Mesenchymal stem cell (in vitro differentiated cells and primary cell): ENCODE results near the gene ZNF670.

Experiments
- DNase-seq: peaks from one replicate; pipeline ENCODE4 v3.0.0-alpha.2; 2013
- H2AFZ ChIP-seq: one replicate; pipeline ENCODE4 v1.6.1; 2013; ENCODE audit warnings: low read depth, mild to moderate bottlenecking, control low read depth, inconsistent platforms, low read length, moderate library complexity
- H2AK5ac ChIP-seq: 2 replicates; pipeline ENCODE4 v1.6.1; 2013; ENCODE audit warnings: low read length, moderate library complexity, mild to moderate bottlenecking, inconsistent platforms; ENCODE audit not compliant: severe bottlenecking
- H2BK120ac ChIP-seq: one replicate; pipeline ENCODE4 v1.6.1; 2013; ENCODE audit warnings: low read depth, mild to moderate bottlenecking, inconsistent platforms, low read length, moderate library complexity
- H2BK12ac ChIP-seq, 2 experiments: one replicate each; pipeline ENCODE4 v1.6.1; 2013; ENCODE audit warnings: inconsistent platforms in 2 of 2, low read length in 2 of 2, mild to moderate bottlenecking in 2 of 2, moderate library complexity in 2 of 2, control low read depth in 1 of 2
- H2BK15ac ChIP-seq: one replicate; pipeline ENCODE4 v1.6.1; 2013; ENCODE audit warnings: mild to moderate bottlenecking, low read depth, inconsistent platforms; ENCODE audit not compliant: poor library complexity, severe bottlenecking
- H2BK5ac ChIP-seq: 2 replicates; pipeline ENCODE4 v1.6.1; 2013; ENCODE audit warnings: low read depth, mild to moderate bottlenecking, low read length, control low read depth, inconsistent platforms; ENCODE audit not compliant: poor library complexity, severe bottlenecking
- H3K14ac ChIP-seq, 2 experiments: one replicate each; pipeline ENCODE4 v1.6.1; 2013; ENCODE audit warnings: inconsistent platforms in 2 of 2, low read length in 2 of 2, control low read depth in 1 of 2, mild to moderate bottlenecking in 1 of 2, moderate library complexity in 1 of 2
- H3K18ac ChIP-seq, 2 experiments: one replicate each; pipeline ENCODE4 v1.6.1; 2013; ENCODE audit warnings: inconsistent platforms in 2 of 2, low read length in 2 of 2, control low read depth in 1 of 2, low read depth in 1 of 2, mild to moderate bottlenecking in 1 of 2
- H3K23ac ChIP-seq, 2 experiments: one replicate each; pipeline ENCODE4 v1.6.1; 2013; ENCODE audit warnings: inconsistent platforms in 2 of 2, low read length in 2 of 2, mild to moderate bottlenecking in 2 of 2, moderate library complexity in 2 of 2, control low read depth in 1 of 2
- H3K27ac ChIP-seq: 2 replicates; pipeline ENCODE4 v1.5.1; 2013; ENCODE audit warnings: mild to moderate bottlenecking, moderate library complexity, low read length, control low read depth, inconsistent platforms; ENCODE audit not compliant: poor library complexity, severe bottlenecking
- H3K27me3 ChIP-seq, 2 experiments: 2 replicates each; pipeline versions ENCODE4 v1.6.1 to v1.7.0; 2013; ENCODE audit warnings: low read length in 2 of 2, mild to moderate bottlenecking in 2 of 2, moderate library complexity in 2 of 2, control low read depth in 1 of 2, inconsistent platforms in 1 of 2; ENCODE audit not compliant: control insufficient read depth in 1 of 2, insufficient read depth in 1 of 2
- H3K36me3 ChIP-seq, 2 experiments: 2 replicates each; pipeline versions ENCODE4 v1.6.1 to v1.7.0; 2013; ENCODE audit warnings: low read length in 2 of 2, control low read depth in 1 of 2, inconsistent platforms in 1 of 2, low read depth in 1 of 2, mild to moderate bottlenecking in 1 of 2; ENCODE audit not compliant: insufficient read depth in 2 of 2, control insufficient read depth in 1 of 2
- H3K4ac ChIP-seq, 2 experiments: one replicate each; pipeline ENCODE4 v1.6.1; 2013; ENCODE audit warnings: inconsistent platforms in 2 of 2, low read length in 2 of 2, mild to moderate bottlenecking in 2 of 2, moderate library complexity in 2 of 2, control low read depth in 1 of 2, low read depth in 1 of 2
- H3K4me1 ChIP-seq: 2 replicates; pipeline ENCODE4 v1.6.1; 2013; ENCODE audit warnings: low read depth, low read length, control low read depth; ENCODE audit not compliant: control insufficient read depth, insufficient read depth
- H3K4me2 ChIP-seq: 2 replicates; pipeline ENCODE4 v1.6.1; 2013; ENCODE audit warnings: low read length, mild to moderate bottlenecking, inconsistent platforms; ENCODE audit not compliant: poor library complexity, severe bottlenecking
- H3K4me3 ChIP-seq, 2 experiments: 2 replicates each; pipeline versions ENCODE4 v1.5.1 to v1.7.0; 2013; ENCODE audit warnings: low read length in 2 of 2, mild to moderate bottlenecking in 2 of 2, control low read depth in 1 of 2, low read depth in 1 of 2; ENCODE audit not compliant: insufficient read depth in 1 of 2
- H3K79me1 ChIP-seq: replicated peaks from 2 replicates; pipeline ENCODE4 v1.6.1; 2013; ENCODE audit warnings: mild to moderate bottlenecking, control low read depth, low read length, inconsistent platforms; ENCODE audit not compliant: poor library complexity, severe bottlenecking
- H3K9ac ChIP-seq: 2 replicates; pipeline ENCODE4 v1.7.0; 2013; ENCODE audit warnings: mild to moderate bottlenecking, low read length, moderate library complexity
- H3K9me3 ChIP-seq: 2 replicates; pipeline ENCODE4 v1.7.0; 2013; ENCODE audit warnings: mild to moderate bottlenecking, low read length; ENCODE audit not compliant: control insufficient read depth
- H4K8ac ChIP-seq: one replicate; pipeline ENCODE4 v1.6.1; 2013; ENCODE audit warnings: inconsistent platforms, mild to moderate bottlenecking, low read length, moderate library complexity
- H4K91ac ChIP-seq: one replicate; pipeline ENCODE4 v1.6.1; 2013; ENCODE audit warnings: mild to moderate bottlenecking, low read length, inconsistent platforms
- WGBS: methylation state at CpG from one replicate; pipeline ENCODE4 v1.1.7; 2013; ENCODE audit warnings: mixed read lengths; 5-methylcytosine and 5-hydroxymethylcytosine counted together

The ZNF670 gene

DNA sequence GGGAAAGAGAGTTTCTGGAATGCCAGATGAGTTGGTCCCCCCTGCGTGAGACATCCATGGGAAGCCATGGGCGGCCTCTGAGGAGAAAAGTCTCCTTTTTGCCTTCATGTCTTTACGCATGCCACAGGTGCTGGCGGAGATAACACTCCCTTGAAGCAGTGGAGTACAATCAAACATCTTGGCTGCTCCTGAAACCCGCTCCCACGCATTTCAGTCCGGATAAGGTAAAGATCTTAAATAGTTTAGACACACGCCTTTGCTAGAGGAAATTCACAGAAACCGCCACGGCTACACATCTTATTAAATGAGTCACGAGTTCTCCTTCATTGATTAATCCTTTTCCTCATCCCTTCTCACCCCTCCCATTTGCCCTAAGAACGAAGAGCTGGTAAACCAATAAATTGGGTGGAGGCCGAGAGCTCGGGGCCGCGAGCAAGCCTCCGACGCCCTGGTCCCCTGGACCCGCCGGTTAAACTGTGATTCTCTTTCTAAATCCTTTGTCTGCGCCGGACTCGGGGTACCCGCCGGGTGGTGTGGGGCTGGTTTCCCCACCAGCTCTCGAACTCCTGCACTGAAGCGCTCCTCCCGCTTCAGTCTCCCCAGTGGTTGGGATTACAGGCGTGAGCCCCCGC, 32.1 kb upstream of the ZNF670 start:
- peak overlapping the region in 1 of 2 experiments; percentile 55 for H3K14ac ChIP-seq
- H3K4me1 ChIP-seq, result peaks cover 25% of the 10 kb centered on the region
- peak overlapping the region in 1 of 2 experiments; percentile 63 for H2BK12ac ChIP-seq
- H3K27me3 ChIP-seq, result no peaks in the 10 kb centered on the region
- peak overlapping the region; percentile 97 for H3K4me2 ChIP-seq
- H3K9me3 ChIP-seq, result no peaks in the 10 kb centered on the region
- H4K8ac ChIP-seq, result peak overlapping the region; percentile 99
- H2BK15ac ChIP-seq, result no peak overlapping the region
- peak overlapping the region; percentile 45 to 76 for H3K4ac ChIP-seq
- no peak overlapping the region for H3K27ac ChIP-seq
- H3K79me1 ChIP-seq, result peaks cover 2% of the 10 kb centered on the region
- H3K4me3 ChIP-seq, result peak overlapping the region; percentile 76 to 82
- peak overlapping the region; percentile 35 to 92 for H3K18ac ChIP-seq
- peak; percentile 19 for DNase-seq
- no peak overlapping the region for H2AK5ac ChIP-seq
- peak overlapping the region; percentile 99 for H4K91ac ChIP-seq
- peak overlapping the region; percentile 91 for H2BK120ac ChIP-seq
- peak overlapping the region; percentile 71 for H2AFZ ChIP-seq
- no peak overlapping the region for H2BK5ac ChIP-seq
- H3K36me3 ChIP-seq, result no peaks in the 10 kb centered on the region
- peak overlapping the region; percentile 82 for H3K9ac ChIP-seq
- H3K23ac ChIP-seq, result no peak overlapping the region
- WGBS, result 39% methylated on average over 29 of the region's 30 CpGs

DNA sequence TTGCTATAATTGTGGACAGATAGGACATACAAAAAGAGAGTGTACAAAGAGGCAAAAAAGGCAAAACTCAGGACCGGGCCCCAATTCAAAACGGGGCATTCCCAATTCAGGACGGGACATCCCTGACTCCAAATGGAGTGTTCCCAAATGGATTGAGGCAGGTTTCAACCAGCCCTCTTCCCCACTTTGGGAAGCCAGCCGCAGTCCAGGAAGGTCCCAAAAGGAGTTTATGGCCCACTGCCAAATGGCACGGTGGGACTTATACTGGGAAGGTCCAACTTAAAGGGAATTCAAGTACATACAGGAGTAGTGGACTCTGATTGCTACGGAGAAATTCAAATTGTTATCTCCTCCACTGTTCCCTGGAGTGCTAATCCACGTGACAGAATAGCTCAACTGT, 29.1 kb upstream of the ZNF670 start:
- no peak for DNase-seq
- no peak overlapping the region for H3K9ac ChIP-seq
- H3K18ac ChIP-seq, result no peak overlapping the region
- H2BK5ac ChIP-seq, result no peak overlapping the region
- H2AFZ ChIP-seq, result no peak overlapping the region
- no peak overlapping the region for H3K23ac ChIP-seq
- 87% methylated on average over 7 of the region's 7 CpGs for WGBS
- H2AK5ac ChIP-seq, result no peak overlapping the region
- H2BK120ac ChIP-seq, result no peak overlapping the region
- H2BK15ac ChIP-seq, result no peak overlapping the region
- H3K4me2 ChIP-seq, result no peak overlapping the region
- no peaks in the 10 kb centered on the region for H3K27me3 ChIP-seq
- H3K36me3 ChIP-seq, result no peaks in the 10 kb centered on the region
- H3K79me1 ChIP-seq, result peaks cover 3% of the 10 kb centered on the region
- H4K91ac ChIP-seq, result no peak overlapping the region
- H4K8ac ChIP-seq, result no peak overlapping the region
- H3K4me3 ChIP-seq, result no peak overlapping the region
- H2BK12ac ChIP-seq, result no peak overlapping the region
- H3K9me3 ChIP-seq, result no peaks in the 10 kb centered on the region
- H3K4me1 ChIP-seq, result peaks cover 18% of the 10 kb centered on the region
- H3K14ac ChIP-seq, result no peak overlapping the region
- no peak overlapping the region for H3K27ac ChIP-seq
- H3K4ac ChIP-seq, result no peak overlapping the region

DNA sequence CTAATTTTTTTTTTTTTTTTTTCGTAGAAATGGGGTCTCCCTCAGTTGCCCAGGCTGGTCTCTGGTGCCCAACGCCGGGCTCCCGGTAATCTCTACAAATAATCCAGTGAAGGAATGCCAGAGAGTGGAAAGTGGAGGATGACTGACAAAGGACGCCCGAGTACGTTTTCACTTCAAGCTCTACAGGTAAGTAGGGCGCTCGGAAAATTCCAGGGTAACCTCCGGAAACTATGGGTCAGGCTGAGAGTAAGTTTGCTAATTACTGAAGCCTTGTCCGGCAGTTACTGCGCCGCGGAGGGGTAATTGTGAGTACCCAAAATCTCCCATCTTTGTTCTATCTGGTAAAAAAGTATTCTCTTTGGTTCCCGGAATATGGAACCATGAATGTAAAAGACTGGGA, 27.4 kb upstream of the ZNF670 start:
- no peak overlapping the region for H3K4me2 ChIP-seq
- WGBS, result 95% methylated on average over 12 of the region's 15 CpGs
- no peak overlapping the region for H3K14ac ChIP-seq
- peaks cover 0 to 12% of the 10 kb centered on the region in 2 experiments for H3K36me3 ChIP-seq
- no peak overlapping the region for H2BK120ac ChIP-seq
- no peak overlapping the region for H3K4me3 ChIP-seq
- no peak overlapping the region for H3K23ac ChIP-seq
- no peak overlapping the region for H3K27ac ChIP-seq
- no peak overlapping the region for H2BK5ac ChIP-seq
- H3K4ac ChIP-seq, result no peak overlapping the region
- H3K9ac ChIP-seq, result no peak overlapping the region
- H4K8ac ChIP-seq, result no peak overlapping the region
- DNase-seq, result no peak
- H3K79me1 ChIP-seq, result peaks cover 2% of the 10 kb centered on the region
- H2AK5ac ChIP-seq, result no peak overlapping the region
- no peak overlapping the region for H2AFZ ChIP-seq
- H2BK15ac ChIP-seq, result no peak overlapping the region
- no peak overlapping the region for H4K91ac ChIP-seq
- H3K9me3 ChIP-seq, result peaks cover 13% of the 10 kb centered on the region
- peaks cover 4% of the 10 kb centered on the region for H3K4me1 ChIP-seq
- no peak overlapping the region for H2BK12ac ChIP-seq
- H3K27me3 ChIP-seq, result no peaks in the 10 kb centered on the region
- no peak overlapping the region for H3K18ac ChIP-seq

DNA sequence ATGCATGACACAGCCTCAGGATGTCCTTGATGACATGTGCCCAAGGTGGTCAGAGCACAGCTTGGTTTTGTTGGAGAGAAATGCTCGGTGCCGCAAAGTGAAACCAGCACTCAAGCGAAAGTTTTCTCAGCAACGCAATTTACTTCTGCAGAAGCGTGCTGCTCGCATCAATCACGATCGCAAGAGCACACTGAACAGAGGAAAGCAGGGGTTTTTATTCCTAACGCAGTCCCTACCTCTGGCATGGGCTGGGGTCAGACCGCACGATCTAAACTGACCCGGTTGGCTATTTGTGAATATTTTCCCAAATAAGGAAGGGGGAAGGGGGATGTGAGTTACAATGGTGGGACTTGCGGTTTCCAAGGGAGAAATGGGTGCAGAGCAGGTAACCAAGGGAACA, 26.4 kb upstream of the ZNF670 start:
- Histone ChIP-seq H3K27ac (no peak overlapping the region), H3K9me3 (peaks cover 22% of the 10 kb centered on the region), H3K79me1 (peaks cover 10% of the 10 kb centered on the region), H3K4ac (no peak overlapping the region), H2BK120ac (no peak overlapping the region), H2AFZ (no peak overlapping the region), H3K4me2 (no peak overlapping the region), H2BK12ac (no peak overlapping the region), H3K9ac (peak overlapping the region; percentile 97), H2BK15ac (no peak overlapping the region), H3K14ac (no peak overlapping the region), H2BK5ac (no peak overlapping the region), H3K27me3 (no peaks in the 10 kb centered on the region), H2AK5ac (no peak overlapping the region), H3K36me3 (peaks cover 6 to 21% of the 10 kb centered on the region in 2 experiments), H4K8ac (no peak overlapping the region), H3K4me1 (no peaks in the 10 kb centered on the region), H3K18ac (no peak overlapping the region), H4K91ac (no peak overlapping the region), H3K23ac (no peak overlapping the region), H3K4me3 (peak overlapping the region in 1 of 2 experiments; percentile 99)
- no peak for DNase-seq
- WGBS, result 77% methylated on average over 13 of the region's 13 CpGs
